ENCODE measurements around the gene CA6. TPM values are rescaled to one million over a fixed set of nuclear protein-coding genes. Genes with fewer than 3 reads are reported as not detected.

CA6 gene
- total RNA-seq, 1 experiment from 2014 or later, result 0.11 TPM

DNA sequence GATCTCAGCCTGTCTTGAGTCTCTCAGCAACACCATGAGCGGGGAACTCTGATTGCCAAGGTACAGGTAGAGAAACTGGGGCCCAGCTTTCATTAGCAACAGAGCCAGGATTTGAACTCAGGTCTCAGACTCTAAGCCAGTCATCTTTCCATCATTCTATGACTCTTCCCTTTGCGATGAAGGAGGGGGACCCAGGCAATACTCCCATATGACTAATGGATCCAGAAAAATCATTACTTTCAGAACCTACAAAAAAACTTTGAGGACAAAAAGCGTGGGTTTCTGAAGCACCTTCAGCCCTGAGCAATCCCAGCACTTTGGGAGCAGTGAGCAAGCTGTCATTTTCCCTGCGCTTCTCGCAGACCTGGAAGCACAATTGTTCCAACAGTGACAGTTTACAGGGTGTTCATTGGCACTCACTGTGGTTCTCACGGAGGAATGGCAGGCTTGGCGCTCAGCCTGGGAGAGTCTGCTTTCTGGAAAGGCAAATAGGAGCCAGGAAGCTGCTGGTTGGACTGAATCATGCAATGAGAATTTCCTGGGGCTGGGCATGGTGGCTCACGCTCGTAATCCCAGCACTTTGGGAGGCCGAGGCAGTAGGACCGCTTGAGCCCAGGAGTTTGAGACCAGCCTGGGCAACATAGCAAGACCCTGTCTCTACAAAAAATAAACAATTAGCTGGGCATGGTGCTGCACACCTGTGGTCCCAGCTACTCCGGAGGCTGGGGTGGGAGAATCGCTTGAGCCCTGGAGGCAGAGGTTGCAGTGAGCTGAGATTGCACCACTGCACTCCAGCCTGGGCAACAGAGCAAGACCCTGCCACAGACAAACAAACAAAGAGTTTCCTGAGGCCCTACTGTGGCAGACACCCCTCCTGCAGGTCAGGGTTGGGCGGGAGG lies 40.5 kb downstream of the CA6 start:
- ATAC-seq, result no peak

DNA sequence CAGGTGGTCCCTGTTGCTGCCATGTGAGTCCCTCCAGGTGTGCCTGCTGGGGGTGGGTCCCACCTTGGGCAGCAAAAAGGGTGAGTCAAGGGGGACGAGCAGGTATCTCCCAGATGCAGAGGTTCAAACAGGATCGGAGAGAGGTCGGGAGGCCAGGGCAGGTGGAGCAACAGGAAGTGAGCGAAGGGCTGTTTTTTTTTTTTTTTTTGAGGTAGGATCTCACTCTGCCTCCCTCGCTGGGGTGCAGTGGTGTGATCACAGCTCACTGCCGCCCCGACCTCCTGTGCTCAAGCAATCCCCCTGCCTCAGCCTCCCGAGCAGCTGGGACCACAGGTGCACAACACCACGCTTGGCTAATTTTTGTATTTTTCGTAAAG lies 41.1 kb downstream of the CA6 start:
- TF ChIP-seq, protein P1, sequence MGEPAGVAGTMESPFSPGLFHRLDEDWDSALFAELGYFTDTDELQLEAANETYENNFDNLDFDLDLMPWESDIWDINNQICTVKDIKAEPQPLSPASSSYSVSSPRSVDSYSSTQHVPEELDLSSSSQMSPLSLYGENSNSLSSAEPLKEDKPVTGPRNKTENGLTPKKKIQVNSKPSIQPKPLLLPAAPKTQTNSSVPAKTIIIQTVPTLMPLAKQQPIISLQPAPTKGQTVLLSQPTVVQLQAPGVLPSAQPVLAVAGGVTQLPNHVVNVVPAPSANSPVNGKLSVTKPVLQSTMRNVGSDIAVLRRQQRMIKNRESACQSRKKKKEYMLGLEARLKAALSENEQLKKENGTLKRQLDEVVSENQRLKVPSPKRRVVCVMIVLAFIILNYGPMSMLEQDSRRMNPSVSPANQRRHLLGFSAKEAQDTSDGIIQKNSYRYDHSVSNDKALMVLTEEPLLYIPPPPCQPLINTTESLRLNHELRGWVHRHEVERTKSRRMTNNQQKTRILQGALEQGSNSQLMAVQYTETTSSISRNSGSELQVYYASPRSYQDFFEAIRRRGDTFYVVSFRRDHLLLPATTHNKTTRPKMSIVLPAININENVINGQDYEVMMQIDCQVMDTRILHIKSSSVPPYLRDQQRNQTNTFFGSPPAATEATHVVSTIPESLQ (CRISPR knock-in tag; IDR thresholded peaks at IDR 0.05), result no peak
- TF ChIP-seq MXD4 (CRISPR knock-in tag; IDR thresholded peaks at IDR 0.05; ENCODE audit: borderline replicate concordance) (no peak), CBFB (CRISPR knock-in tag; IDR thresholded peaks at IDR 0.05; ENCODE audit: low read depth) (no peak), GABPB1 (CRISPR knock-in tag; IDR thresholded peaks at IDR 0.05) (no peak), EMX1 (CRISPR knock-in tag; IDR thresholded peaks at IDR 0.05) (no peak), TCF7 (CRISPR knock-in tag; IDR thresholded peaks at IDR 0.05; ENCODE audit: low read depth) (no peak), JUN (CRISPR knock-in tag; IDR thresholded peaks at IDR 0.05) (no peak), NFYB (CRISPR knock-in tag; conservative IDR thresholded peaks at IDR 0.05; ENCODE audit: low read depth) (no peak), FOXJ3 (CRISPR knock-in tag; IDR thresholded peaks at IDR 0.05; ENCODE audit: borderline replicate concordance) (no peak)
- TF ChIP-seq, protein P2, sequence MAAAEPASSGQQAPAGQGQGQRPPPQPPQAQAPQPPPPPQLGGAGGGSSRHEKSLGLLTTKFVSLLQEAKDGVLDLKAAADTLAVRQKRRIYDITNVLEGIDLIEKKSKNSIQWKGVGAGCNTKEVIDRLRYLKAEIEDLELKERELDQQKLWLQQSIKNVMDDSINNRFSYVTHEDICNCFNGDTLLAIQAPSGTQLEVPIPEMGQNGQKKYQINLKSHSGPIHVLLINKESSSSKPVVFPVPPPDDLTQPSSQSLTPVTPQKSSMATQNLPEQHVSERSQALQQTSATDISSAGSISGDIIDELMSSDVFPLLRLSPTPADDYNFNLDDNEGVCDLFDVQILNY (CRISPR knock-in tag; IDR thresholded peaks at IDR 0.05), result no peak
- TF ChIP-seq, protein P3, sequence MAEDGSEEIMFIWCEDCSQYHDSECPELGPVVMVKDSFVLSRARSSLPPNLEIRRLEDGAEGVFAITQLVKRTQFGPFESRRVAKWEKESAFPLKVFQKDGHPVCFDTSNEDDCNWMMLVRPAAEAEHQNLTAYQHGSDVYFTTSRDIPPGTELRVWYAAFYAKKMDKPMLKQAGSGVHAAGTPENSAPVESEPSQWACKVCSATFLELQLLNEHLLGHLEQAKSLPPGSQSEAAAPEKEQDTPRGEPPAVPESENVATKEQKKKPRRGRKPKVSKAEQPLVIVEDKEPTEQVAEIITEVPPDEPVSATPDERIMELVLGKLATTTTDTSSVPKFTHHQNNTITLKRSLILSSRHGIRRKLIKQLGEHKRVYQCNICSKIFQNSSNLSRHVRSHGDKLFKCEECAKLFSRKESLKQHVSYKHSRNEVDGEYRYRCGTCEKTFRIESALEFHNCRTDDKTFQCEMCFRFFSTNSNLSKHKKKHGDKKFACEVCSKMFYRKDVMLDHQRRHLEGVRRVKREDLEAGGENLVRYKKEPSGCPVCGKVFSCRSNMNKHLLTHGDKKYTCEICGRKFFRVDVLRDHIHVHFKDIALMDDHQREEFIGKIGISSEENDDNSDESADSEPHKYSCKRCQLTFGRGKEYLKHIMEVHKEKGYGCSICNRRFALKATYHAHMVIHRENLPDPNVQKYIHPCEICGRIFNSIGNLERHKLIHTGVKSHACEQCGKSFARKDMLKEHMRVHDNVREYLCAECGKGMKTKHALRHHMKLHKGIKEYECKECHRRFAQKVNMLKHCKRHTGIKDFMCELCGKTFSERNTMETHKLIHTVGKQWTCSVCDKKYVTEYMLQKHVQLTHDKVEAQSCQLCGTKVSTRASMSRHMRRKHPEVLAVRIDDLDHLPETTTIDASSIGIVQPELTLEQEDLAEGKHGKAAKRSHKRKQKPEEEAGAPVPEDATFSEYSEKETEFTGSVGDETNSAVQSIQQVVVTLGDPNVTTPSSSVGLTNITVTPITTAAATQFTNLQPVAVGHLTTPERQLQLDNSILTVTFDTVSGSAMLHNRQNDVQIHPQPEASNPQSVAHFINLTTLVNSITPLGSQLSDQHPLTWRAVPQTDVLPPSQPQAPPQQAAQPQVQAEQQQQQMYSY (CRISPR knock-in tag; IDR thresholded peaks at IDR 0.05), result no peak
- TF ChIP-seq, protein P4, sequence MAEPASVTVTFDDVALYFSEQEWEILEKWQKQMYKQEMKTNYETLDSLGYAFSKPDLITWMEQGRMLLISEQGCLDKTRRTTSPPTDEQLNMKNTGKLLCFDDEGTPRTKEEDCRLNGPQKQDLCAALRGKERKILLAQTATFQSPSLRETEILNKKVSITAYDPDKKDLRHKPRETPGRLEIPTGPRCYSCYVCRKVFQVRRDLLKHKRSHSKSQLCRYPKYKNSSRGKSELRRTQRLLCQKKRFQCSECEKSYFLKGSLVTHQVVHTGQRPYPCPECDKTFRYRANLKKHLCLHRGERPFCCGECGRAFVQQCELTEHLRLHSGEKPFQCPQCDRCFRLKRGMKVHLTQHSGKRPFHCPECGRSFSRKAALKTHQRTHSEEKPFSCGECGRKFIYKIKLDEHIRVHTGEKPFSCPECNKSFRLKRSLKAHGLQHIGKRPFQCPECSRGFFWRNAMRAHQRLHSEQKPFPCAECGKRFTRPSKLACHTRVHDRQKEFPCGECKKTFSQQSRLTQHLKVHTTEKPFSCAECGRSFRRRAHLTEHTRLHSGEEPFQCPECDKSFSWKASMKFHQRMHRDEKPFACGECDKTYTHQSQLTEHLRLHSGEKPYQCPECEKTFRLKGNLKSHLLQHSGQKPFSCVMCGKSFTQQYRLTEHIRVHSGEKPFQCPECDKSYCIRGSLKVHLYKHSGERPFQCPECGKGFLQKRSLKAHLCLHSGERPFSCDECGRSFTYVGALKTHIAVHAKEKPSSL (CRISPR knock-in tag; conservative IDR thresholded peaks at IDR 0.05), result no peak
- TF ChIP-seq, protein P5, sequence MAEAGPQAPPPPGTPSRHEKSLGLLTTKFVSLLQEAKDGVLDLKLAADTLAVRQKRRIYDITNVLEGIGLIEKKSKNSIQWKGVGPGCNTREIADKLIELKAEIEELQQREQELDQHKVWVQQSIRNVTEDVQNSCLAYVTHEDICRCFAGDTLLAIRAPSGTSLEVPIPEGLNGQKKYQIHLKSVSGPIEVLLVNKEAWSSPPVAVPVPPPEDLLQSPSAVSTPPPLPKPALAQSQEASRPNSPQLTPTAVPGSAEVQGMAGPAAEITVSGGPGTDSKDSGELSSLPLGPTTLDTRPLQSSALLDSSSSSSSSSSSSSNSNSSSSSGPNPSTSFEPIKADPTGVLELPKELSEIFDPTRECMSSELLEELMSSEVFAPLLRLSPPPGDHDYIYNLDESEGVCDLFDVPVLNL (CRISPR knock-in tag; IDR thresholded peaks at IDR 0.05; ENCODE audit: borderline replicate concordance, low read depth), result no peak
- TF ChIP-seq, protein P6, sequence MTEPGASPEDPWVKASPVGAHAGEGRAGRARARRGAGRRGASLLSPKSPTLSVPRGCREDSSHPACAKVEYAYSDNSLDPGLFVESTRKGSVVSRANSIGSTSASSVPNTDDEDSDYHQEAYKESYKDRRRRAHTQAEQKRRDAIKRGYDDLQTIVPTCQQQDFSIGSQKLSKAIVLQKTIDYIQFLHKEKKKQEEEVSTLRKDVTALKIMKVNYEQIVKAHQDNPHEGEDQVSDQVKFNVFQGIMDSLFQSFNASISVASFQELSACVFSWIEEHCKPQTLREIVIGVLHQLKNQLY (CRISPR knock-in tag; IDR thresholded peaks at IDR 0.05), result no peak
- H3K4me3 Mint-ChIP-seq, result no peak overlapping the region
- no peaks in the 10 kb centered on the region for H3K9me3 Mint-ChIP-seq
- H3K36me3 Mint-ChIP-seq, result no peaks in the 10 kb centered on the region
- ATAC-seq (no peak), DNase-seq (ENCODE audit: low spot score) (no peak)
- H3K27ac Mint-ChIP-seq, result 0 out of 2 replicates have a peak overlapping the region, but pooled peaks have one; percentile 72
- ChIA-PET CTCF (interaction anchor here (1.0 to 6.1 kb wide), 5 partner anchors 10 to 68 kb away, joined by 3 to 50 read pairs (median 8); no protein-coding TSS in a partner anchor), POLR2A (interaction anchor here (0.8 kb wide), 1 partner anchor 99 kb away, joined by 3 read pairs; no protein-coding TSS in a partner anchor)
- H3K27me3 Mint-ChIP-seq (ENCODE audit: low read depth), result peaks cover 3% of the 10 kb centered on the region; the same call in 1 of the 2 replicates
- 0 out of 2 replicates have a peak, but pooled peaks cover 2% of the 10 kb centered on the region for H3K4me1 Mint-ChIP-seq

More for the DNA sequence above, 40.5 kb downstream of the CA6 start:
- TF ChIP-seq TEAD1 (CRISPR knock-in tag; IDR thresholded peaks at IDR 0.05) (no peak), CREM (CRISPR knock-in tag; IDR thresholded peaks at IDR 0.05) (no peak), ZNF121 (CRISPR knock-in tag; IDR thresholded peaks at IDR 0.05) (peak; percentile 87), ETV6 (CRISPR knock-in tag; IDR thresholded peaks at IDR 0.05) (no peak), ESRRA (CRISPR knock-in tag; IDR thresholded peaks at IDR 0.05; ENCODE audit: borderline replicate concordance) (no peak)
- Mint-ChIP-seq H3K36me3 (no peaks in the 10 kb centered on the region), H3K27ac (0 out of 2 replicates have a peak overlapping the region, but pooled peaks have one; percentile 72), H3K4me3 (no peak overlapping the region), H3K4me1 (0 out of 2 replicates have a peak, but pooled peaks cover 2% of the 10 kb centered on the region), H3K27me3 (ENCODE audit: low read depth) (peaks cover 3% of the 10 kb centered on the region; the same call in 1 of the 2 replicates), H3K9me3 (peaks cover 3% of the 10 kb centered on the region)
- CTCF ChIA-PET, result interaction anchor here (0.9 to 6.1 kb wide), 6 partner anchors 15 to 137 kb away, joined by 3 to 50 read pairs (median 6); no protein-coding TSS in a partner anchor
- POLR2A ChIA-PET, result interaction anchor here (0.5 to 0.8 kb wide), 2 partner anchors 93 to 98 kb away, joined by 3 to 8 read pairs; no protein-coding TSS in a partner anchor
- no peak for DNase-seq (ENCODE audit: low spot score)

All from WTC11 (cell line).